GM23338 (cell line): Measurements from ENCODE around the gene LMO7. TPM values are rescaled to one million over a fixed set of nuclear protein-coding genes. Genes with fewer than 3 reads are reported as not detected.

Experiments used
- ATAC-seq: fragments of 200-7000 bp; cut with Tn5 transposase; 3 replicates; pipeline ENCODE4 v1.9.1; 2020
- DNase-seq: peaks from one replicate; pipeline ENCODE4 v3.0.0-alpha.2; 2015; ENCODE audit warnings: low spot score
- H2AFZ ChIP-seq: fragments of 200-600 bp; sonication (generic); 2 replicates; pipeline ENCODE4 v1.8.0; 2016; ENCODE audit warnings: antibody characterized with exemption, mild to moderate bottlenecking, moderate library complexity
- H3F3A ChIP-seq: fragments of 200-600 bp; sonication (generic); replicated peaks from 2 replicates; pipeline ENCODE4 v1.8.0; 2017; ENCODE audit warnings: antibody characterized with exemption, mixed run types, low read depth
- H3K27ac ChIP-seq: fragments of 200-600 bp; sonication (generic); 2 replicates; pipeline ENCODE4 v1.6.1; 2016; ENCODE audit warnings: low read depth
- H3K27me3 ChIP-seq: fragments of 200-600 bp; sonication (generic); 2 replicates; pipeline ENCODE4 v1.8.0; 2016; ENCODE audit warnings: mild to moderate bottlenecking, mixed run types, moderate library complexity; ENCODE audit not compliant: insufficient read depth
- H3K36me3 ChIP-seq: fragments of 200-600 bp; sonication (generic); 2 replicates; pipeline ENCODE4 v1.8.0; 2016; ENCODE audit warnings: mild to moderate bottlenecking; ENCODE audit not compliant: insufficient read depth
- H3K4me1 ChIP-seq: fragments of 200-600 bp; sonication (generic); 2 replicates; pipeline ENCODE4 v1.8.0; 2016; ENCODE audit warnings: mild to moderate bottlenecking, moderate library complexity; ENCODE audit not compliant: insufficient read depth
- H3K4me2 ChIP-seq: fragments of 200-600 bp; sonication (generic); 2 replicates; pipeline ENCODE4 v1.7.1; 2017; ENCODE audit warnings: mixed run types
- H3K4me3 ChIP-seq: fragments of 200-600 bp; sonication (generic); 2 replicates; pipeline ENCODE4 v1.6.1; 2016; ENCODE audit warnings: mixed run types
- H3K79me2 ChIP-seq: fragments of 200-600 bp; sonication (generic); replicated peaks from 2 replicates; pipeline ENCODE4 v1.8.0; 2017; ENCODE audit warnings: mild to moderate bottlenecking; ENCODE audit not compliant: insufficient read depth
- H3K9me2 ChIP-seq: fragments of 200-600 bp; sonication (generic); 2 replicates; pipeline ENCODE4 v1.8.0; 2017; ENCODE audit not compliant: insufficient read depth
- H4K20me1 ChIP-seq: fragments of 200-600 bp; sonication (generic); replicated peaks from 2 replicates; pipeline ENCODE4 v1.8.0; 2017; ENCODE audit warnings: mild to moderate bottlenecking; ENCODE audit not compliant: insufficient read depth
- H3K27ac Mint-ChIP-seq: 2 replicates; pipeline ENCODE4 v1.8.0; 2020; ENCODE audit warnings: inconsistent platforms, mild to moderate bottlenecking, moderate library complexity, mixed read lengths
- H3K27me3 Mint-ChIP-seq: 3 replicates; pipeline ENCODE4 v1.8.0; 2022; ENCODE audit warnings: low read depth, mild to moderate bottlenecking, moderate library complexity, mixed read lengths, inconsistent platforms; ENCODE audit not compliant: insufficient read depth, poor library complexity
- H3K36me3 Mint-ChIP-seq: 3 replicates; pipeline ENCODE4 v1.8.0; 2021; ENCODE audit warnings: low read depth, mild to moderate bottlenecking, inconsistent platforms, moderate library complexity, mixed read lengths
- H3K4me1 Mint-ChIP-seq: 3 replicates; pipeline ENCODE4 v1.8.0; 2020; ENCODE audit warnings: mild to moderate bottlenecking, inconsistent platforms, mixed read lengths
- H3K4me3 Mint-ChIP-seq: 3 replicates; pipeline ENCODE4 v1.8.0; 2021; ENCODE audit warnings: moderate library complexity, mild to moderate bottlenecking, inconsistent platforms, mixed read lengths
- H3K9me3 Mint-ChIP-seq: 3 replicates; pipeline ENCODE4 v1.8.0; 2020; ENCODE audit warnings: moderate library complexity, mild to moderate bottlenecking, inconsistent platforms, mixed read lengths
- CTCF ChIP-seq, 2 experiments: fragments of 200-600 bp in 1 of 2; sonication (generic) in 1 of 2; conservative IDR thresholded peaks; 2 replicates each; pipeline versions ENCODE4 v1.5.1 to v1.6.1; 2016 to 2017; ENCODE audit warnings: antibody characterized with exemption in 2 of 2, low read depth in 2 of 2, mild to moderate bottlenecking in 2 of 2, moderate library complexity in 1 of 2
- EZH2 ChIP-seq: fragments of 200-600 bp; sonication (generic); IDR thresholded peaks from one replicate; pipeline ENCODE4 v1.8.0; 2017; ENCODE audit warnings: antibody characterized with exemption, mild to moderate bottlenecking, low read depth; ENCODE audit not compliant: unreplicated experiment
- POLR2AphosphoS5 ChIP-seq: IDR thresholded peaks from 2 replicates; pipeline ENCODE4 v1.6.1; 2016; ENCODE audit warnings: antibody characterized with exemption, low read depth
- STAT1 ChIP-seq: IDR thresholded peaks from one replicate; pipeline ENCODE4 v1.6.1; 2016; ENCODE audit warnings: antibody characterized with exemption; ENCODE audit not compliant: unreplicated experiment
- ZNF114 ChIP-seq: fragments of 250-450 bp; sonication (Bioruptor Pico); IDR thresholded peaks from 2 replicates; pipeline ENCODE4 v1.5.0; 2020; ENCODE audit warnings: mild to moderate bottlenecking, moderate library complexity
- polyA plus RNA-seq: library from polyadenylated mRNA; unstranded; fragments of >200 nt; fragmentation: Nextera tagmentation; extraction: Ambion mirVana; gene quantifications from 2 replicates; pipeline ENCODE4 v1.2.1, GENCODE V29; 2016
- total RNA-seq: library from RNA; depleted of rRNA; stranded (reverse); fragments of >200 nt; shearing (Covaris generic); gene quantifications from 2 replicates; pipeline ENCODE4 v1.2.3, GENCODE V29; 2014
- TF ChIP-seq, protein P1 (sequence below): fragments of 250-450 bp; sonication (Bioruptor Pico); IDR thresholded peaks from 2 replicates; pipeline ENCODE4 v1.5.0; 2020; ENCODE audit warnings: mild to moderate bottlenecking, moderate library complexity
- TF ChIP-seq, protein P2 (sequence below): IDR thresholded peaks from 2 replicates; pipeline ENCODE4 v1.6.1; 2016; ENCODE audit warnings: antibody characterized with exemption

The LMO7 gene
- total and polyA plus RNA-seq, 2 experiments from 2014 or later = 22.3 to 26.9 TPM

DNA sequence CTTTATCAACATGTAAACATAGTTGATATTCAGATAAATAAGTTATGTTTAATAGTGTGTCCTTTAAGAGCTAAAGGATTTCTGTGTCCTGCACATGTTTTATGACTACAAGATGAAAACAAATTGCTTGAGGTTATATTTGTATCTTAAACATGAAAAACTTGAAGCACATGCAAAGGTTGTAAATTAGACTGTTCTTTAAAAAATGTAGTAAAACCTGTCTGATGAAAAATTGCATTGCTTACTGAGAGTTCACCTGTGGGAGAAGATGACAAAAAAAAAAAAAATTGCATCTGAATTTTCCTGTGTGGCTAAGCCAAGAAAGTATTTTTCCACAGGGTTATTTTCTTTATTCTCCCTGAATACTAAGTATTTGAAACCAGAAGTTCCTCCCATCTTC lies 25.7 kb upstream of the LMO7 start:
- no peak overlapping the region for H3K27ac Mint-ChIP-seq
- TF ChIP-seq, protein P1, sequence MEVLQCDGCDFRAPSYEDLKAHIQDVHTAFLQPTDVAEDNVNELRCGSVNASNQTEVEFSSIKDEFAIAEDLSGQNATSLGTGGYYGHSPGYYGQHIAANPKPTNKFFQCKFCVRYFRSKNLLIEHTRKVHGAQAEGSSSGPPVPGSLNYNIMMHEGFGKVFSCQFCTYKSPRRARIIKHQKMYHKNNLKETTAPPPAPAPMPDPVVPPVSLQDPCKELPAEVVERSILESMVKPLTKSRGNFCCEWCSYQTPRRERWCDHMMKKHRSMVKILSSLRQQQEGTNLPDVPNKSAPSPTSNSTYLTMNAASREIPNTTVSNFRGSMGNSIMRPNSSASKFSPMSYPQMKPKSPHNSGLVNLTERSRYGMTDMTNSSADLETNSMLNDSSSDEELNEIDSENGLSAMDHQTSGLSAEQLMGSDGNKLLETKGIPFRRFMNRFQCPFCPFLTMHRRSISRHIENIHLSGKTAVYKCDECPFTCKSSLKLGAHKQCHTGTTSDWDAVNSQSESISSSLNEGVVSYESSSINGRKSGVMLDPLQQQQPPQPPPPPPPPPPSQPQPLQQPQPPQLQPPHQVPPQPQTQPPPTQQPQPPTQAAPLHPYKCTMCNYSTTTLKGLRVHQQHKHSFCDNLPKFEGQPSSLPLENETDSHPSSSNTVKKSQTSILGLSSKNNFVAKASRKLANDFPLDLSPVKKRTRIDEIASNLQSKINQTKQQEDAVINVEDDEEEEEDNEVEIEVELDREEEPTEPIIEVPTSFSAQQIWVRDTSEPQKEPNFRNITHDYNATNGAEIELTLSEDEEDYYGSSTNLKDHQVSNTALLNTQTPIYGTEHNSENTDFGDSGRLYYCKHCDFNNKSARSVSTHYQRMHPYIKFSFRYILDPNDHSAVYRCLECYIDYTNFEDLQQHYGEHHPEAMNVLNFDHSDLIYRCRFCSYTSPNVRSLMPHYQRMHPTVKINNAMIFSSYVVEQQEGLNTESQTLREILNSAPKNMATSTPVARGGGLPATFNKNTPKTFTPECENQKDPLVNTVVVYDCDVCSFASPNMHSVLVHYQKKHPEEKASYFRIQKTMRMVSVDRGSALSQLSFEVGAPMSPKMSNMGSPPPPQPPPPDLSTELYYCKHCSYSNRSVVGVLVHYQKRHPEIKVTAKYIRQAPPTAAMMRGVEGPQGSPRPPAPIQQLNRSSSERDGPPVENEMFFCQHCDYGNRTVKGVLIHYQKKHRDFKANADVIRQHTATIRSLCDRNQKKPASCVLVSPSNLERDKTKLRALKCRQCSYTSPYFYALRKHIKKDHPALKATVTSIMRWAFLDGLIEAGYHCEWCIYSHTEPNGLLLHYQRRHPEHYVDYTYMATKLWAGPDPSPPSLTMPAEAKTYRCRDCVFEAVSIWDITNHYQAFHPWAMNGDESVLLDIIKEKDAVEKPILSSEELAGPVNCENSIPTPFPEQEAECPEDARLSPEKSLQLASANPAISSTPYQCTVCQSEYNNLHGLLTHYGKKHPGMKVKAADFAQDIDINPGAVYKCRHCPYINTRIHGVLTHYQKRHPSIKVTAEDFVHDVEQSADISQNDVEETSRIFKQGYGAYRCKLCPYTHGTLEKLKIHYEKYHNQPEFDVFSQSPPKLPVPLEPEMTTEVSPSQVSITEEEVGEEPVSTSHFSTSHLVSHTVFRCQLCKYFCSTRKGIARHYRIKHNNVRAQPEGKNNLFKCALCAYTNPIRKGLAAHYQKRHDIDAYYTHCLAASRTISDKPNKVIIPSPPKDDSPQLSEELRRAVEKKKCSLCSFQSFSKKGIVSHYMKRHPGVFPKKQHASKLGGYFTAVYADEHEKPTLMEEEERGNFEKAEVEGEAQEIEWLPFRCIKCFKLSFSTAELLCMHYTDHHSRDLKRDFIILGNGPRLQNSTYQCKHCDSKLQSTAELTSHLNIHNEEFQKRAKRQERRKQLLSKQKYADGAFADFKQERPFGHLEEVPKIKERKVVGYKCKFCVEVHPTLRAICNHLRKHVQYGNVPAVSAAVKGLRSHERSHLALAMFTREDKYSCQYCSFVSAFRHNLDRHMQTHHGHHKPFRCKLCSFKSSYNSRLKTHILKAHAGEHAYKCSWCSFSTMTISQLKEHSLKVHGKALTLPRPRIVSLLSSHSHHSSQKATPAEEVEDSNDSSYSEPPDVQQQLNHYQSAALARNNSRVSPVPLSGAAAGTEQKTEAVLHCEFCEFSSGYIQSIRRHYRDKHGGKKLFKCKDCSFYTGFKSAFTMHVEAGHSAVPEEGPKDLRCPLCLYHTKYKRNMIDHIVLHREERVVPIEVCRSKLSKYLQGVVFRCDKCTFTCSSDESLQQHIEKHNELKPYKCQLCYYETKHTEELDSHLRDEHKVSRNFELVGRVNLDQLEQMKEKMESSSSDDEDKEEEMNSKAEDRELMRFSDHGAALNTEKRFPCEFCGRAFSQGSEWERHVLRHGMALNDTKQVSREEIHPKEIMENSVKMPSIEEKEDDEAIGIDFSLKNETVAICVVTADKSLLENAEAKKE = no peak
- TF ChIP-seq CTCF (conservative IDR thresholded peaks at IDR 0.05; ENCODE audit: low read depth in 2 of 2) (no peak), POLR2AphosphoS5 (no peak), EZH2 (no peak), ZNF114 (CRISPR knock-in tag) (no peak), STAT1 (no peak)
- TF ChIP-seq, protein P2, sequence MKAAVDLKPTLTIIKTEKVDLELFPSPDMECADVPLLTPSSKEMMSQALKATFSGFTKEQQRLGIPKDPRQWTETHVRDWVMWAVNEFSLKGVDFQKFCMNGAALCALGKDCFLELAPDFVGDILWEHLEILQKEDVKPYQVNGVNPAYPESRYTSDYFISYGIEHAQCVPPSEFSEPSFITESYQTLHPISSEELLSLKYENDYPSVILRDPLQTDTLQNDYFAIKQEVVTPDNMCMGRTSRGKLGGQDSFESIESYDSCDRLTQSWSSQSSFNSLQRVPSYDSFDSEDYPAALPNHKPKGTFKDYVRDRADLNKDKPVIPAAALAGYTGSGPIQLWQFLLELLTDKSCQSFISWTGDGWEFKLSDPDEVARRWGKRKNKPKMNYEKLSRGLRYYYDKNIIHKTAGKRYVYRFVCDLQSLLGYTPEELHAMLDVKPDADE = no peak
- peaks cover 5% of the 10 kb centered on the region; the same call in 1 of the 3 replicates for H3K36me3 Mint-ChIP-seq
- H3K27me3 Mint-ChIP-seq = peaks cover 2% of the 10 kb centered on the region
- no peaks in the 10 kb centered on the region for H3K79me2 ChIP-seq
- H3K4me2 ChIP-seq = no peak overlapping the region
- H4K20me1 ChIP-seq = no peaks in the 10 kb centered on the region
- no peak overlapping the region for H3K4me3 ChIP-seq
- no peaks in the 10 kb centered on the region for H3F3A ChIP-seq
- peaks cover 6% of the 10 kb centered on the region; the same call in 2 of the 3 replicates for H3K4me1 Mint-ChIP-seq
- no peaks in the 10 kb centered on the region for H3K9me2 ChIP-seq
- no peak overlapping the region for H3K27ac ChIP-seq
- H3K9me3 Mint-ChIP-seq = no peaks in the 10 kb centered on the region
- no peak overlapping the region for H3K4me3 Mint-ChIP-seq
- no peak overlapping the region for H2AFZ ChIP-seq
- DNase-seq (no peak), ATAC-seq (no peak)
- H3K4me1 ChIP-seq = peaks cover 6% of the 10 kb centered on the region
- H3K36me3 ChIP-seq = no peaks in the 10 kb centered on the region
- H3K27me3 ChIP-seq = no peaks in the 10 kb centered on the region
